H9 (cell line): ENCODE measurements around the gene RPL18. TPM values are rescaled to one million over a fixed set of nuclear protein-coding genes. Genes with fewer than 3 reads are reported as not detected.

Source experiments
- DNase-seq: peaks from one replicate; pipeline ENCODE4 v3.0.0-alpha.2; 2017
- H2AFZ ChIP-seq: one replicate; pipeline ENCODE4 v1.6.1; 2013; ENCODE audit warnings: mild to moderate bottlenecking, low read length, control low read depth, moderate library complexity
- H2AK5ac ChIP-seq: 2 replicates; pipeline ENCODE4 v1.6.1; 2013; ENCODE audit warnings: low read length, control low read depth, mixed read lengths; ENCODE audit not compliant: insufficient read length
- H2BK120ac ChIP-seq: one replicate; pipeline ENCODE4 v1.6.1; 2013; ENCODE audit warnings: low read depth, mild to moderate bottlenecking, low read length, control low read depth, inconsistent platforms; ENCODE audit not compliant: poor library complexity, severe bottlenecking
- H2BK12ac ChIP-seq: 2 replicates; pipeline ENCODE4 v1.6.1; 2013; ENCODE audit warnings: low read length, control low read depth, mixed read lengths, low read depth; ENCODE audit not compliant: insufficient read length
- H2BK15ac ChIP-seq: 2 replicates; pipeline ENCODE4 v1.6.1; 2013; ENCODE audit warnings: low read depth, low read length, control low read depth
- H2BK20ac ChIP-seq: one replicate; pipeline ENCODE4 v1.6.1; 2013; ENCODE audit warnings: low read depth, mild to moderate bottlenecking, low read length, control low read depth, inconsistent platforms; ENCODE audit not compliant: poor library complexity, severe bottlenecking
- H2BK5ac ChIP-seq: 2 replicates; pipeline ENCODE4 v1.6.1; 2013; ENCODE audit warnings: low read length, control low read depth, mixed read lengths; ENCODE audit not compliant: insufficient read length
- H3K14ac ChIP-seq: 2 replicates; pipeline ENCODE4 v1.6.1; 2013; ENCODE audit warnings: low read length, control low read depth; ENCODE audit not compliant: insufficient read depth
- H3K18ac ChIP-seq: 2 replicates; pipeline ENCODE4 v1.6.1; 2013; ENCODE audit warnings: low read depth, mild to moderate bottlenecking, mixed read lengths, low read length, control low read depth; ENCODE audit not compliant: insufficient read length
- H3K23ac ChIP-seq: 2 replicates; pipeline ENCODE4 v1.6.1; 2013; ENCODE audit warnings: low read length, control low read depth, mixed read lengths, low read depth; ENCODE audit not compliant: insufficient read length
- H3K23me2 ChIP-seq: 2 replicates; pipeline ENCODE4 v1.6.1; 2013; ENCODE audit warnings: low read depth, mild to moderate bottlenecking, mixed read lengths, low read length, control low read depth; ENCODE audit not compliant: insufficient read length, poor library complexity, severe bottlenecking
- H3K27ac ChIP-seq: 2 replicates; pipeline ENCODE4 v1.5.1; 2013; ENCODE audit warnings: low read length, control low read depth, mixed read lengths, low read depth; ENCODE audit not compliant: insufficient read length
- H3K27me3 ChIP-seq: 2 replicates; pipeline ENCODE4 v1.6.1; 2013; ENCODE audit warnings: low read length, control low read depth, inconsistent platforms; ENCODE audit not compliant: insufficient read depth
- H3K4ac ChIP-seq: 2 replicates; pipeline ENCODE4 v1.6.1; 2013; ENCODE audit warnings: low read depth, mild to moderate bottlenecking, control low read depth, inconsistent platforms, low read length, moderate library complexity
- H3K4me1 ChIP-seq: 2 replicates; pipeline ENCODE4 v1.6.1; 2013; ENCODE audit warnings: low read length, control low read depth, inconsistent platforms; ENCODE audit not compliant: insufficient read depth
- H3K4me2 ChIP-seq: 2 replicates; pipeline ENCODE4 v1.6.1; 2013; ENCODE audit warnings: low read length, control low read depth, mixed read lengths; ENCODE audit not compliant: insufficient read length, insufficient read depth
- H3K56ac ChIP-seq: 2 replicates; pipeline ENCODE4 v1.6.1; 2013; ENCODE audit warnings: low read depth, mild to moderate bottlenecking, mixed read lengths, low read length, control low read depth; ENCODE audit not compliant: insufficient read length
- H3K79me1 ChIP-seq: 2 replicates; pipeline ENCODE4 v1.6.1; 2013; ENCODE audit warnings: low read depth, mild to moderate bottlenecking, moderate library complexity, low read length, control low read depth, inconsistent platforms; ENCODE audit not compliant: insufficient read depth, poor library complexity, severe bottlenecking
- H3K79me2 ChIP-seq: 2 replicates; pipeline ENCODE4 v1.6.1; 2013; ENCODE audit warnings: low read length, control low read depth, inconsistent platforms; ENCODE audit not compliant: insufficient read depth
- H3K9ac ChIP-seq: 2 replicates; pipeline ENCODE4 v1.6.1; 2013; ENCODE audit warnings: low read length, control low read depth, mixed read lengths; ENCODE audit not compliant: insufficient read length; ENCODE audit errors: extremely low read depth
- H3K9me3 ChIP-seq: one replicate; pipeline ENCODE4 v1.6.1; 2013; ENCODE audit warnings: low read depth, low read length, inconsistent platforms; ENCODE audit not compliant: control insufficient read depth
- H3T11ph ChIP-seq: one replicate; pipeline ENCODE4 v1.6.1; 2013; ENCODE audit warnings: mild to moderate bottlenecking, low read length, control low read depth, inconsistent platforms
- H4K20me1 ChIP-seq: one replicate; pipeline ENCODE4 v1.6.1; 2013; ENCODE audit not compliant: control insufficient read depth, insufficient read length, insufficient read depth
- H4K5ac ChIP-seq: 2 replicates; pipeline ENCODE4 v1.6.1; 2013; ENCODE audit warnings: low read depth, mild to moderate bottlenecking, mixed read lengths, low read length, control low read depth; ENCODE audit not compliant: insufficient read length
- H4K8ac ChIP-seq: replicated peaks from 2 replicates; pipeline ENCODE4 v1.6.1; 2013; ENCODE audit warnings: low read length, control low read depth, mixed read lengths, low read depth; ENCODE audit not compliant: insufficient read length
- H4K91ac ChIP-seq: 2 replicates; pipeline ENCODE4 v1.6.1; 2013; ENCODE audit warnings: low read depth, mild to moderate bottlenecking, moderate library complexity, mixed read lengths, low read length, control low read depth; ENCODE audit not compliant: insufficient read length
- H3K27ac Mint-ChIP-seq, 3 experiments: 2 replicates in 2 of 3; 3 replicates in 1 of 3; pipeline ENCODE4 v1.8.0; 2020 to 2021; ENCODE audit warnings: mixed read lengths in 3 of 3, mild to moderate bottlenecking in 1 of 3, moderate library complexity in 1 of 3
- H3K27me3 Mint-ChIP-seq: 2 replicates; pipeline ENCODE4 v1.8.0; 2021; ENCODE audit warnings: low read depth, mild to moderate bottlenecking, moderate library complexity, mixed read lengths
- H3K36me3 Mint-ChIP-seq, 3 experiments: 2 replicates in 2 of 3; 3 replicates in 1 of 3; pipeline ENCODE4 v1.8.0; 2020 to 2021; ENCODE audit warnings: low read depth in 3 of 3, mixed read lengths in 3 of 3; ENCODE audit not compliant: insufficient read depth in 1 of 3
- H3K4me1 Mint-ChIP-seq, 2 experiments: 2 replicates each; pipeline ENCODE4 v1.8.0; 2020; ENCODE audit warnings: mixed read lengths in 2 of 2
- H3K4me3 Mint-ChIP-seq, 2 experiments: 2 replicates in 1 of 2; 3 replicates in 1 of 2; pipeline ENCODE4 v1.8.0; 2020 to 2021; ENCODE audit warnings: mild to moderate bottlenecking in 2 of 2, mixed read lengths in 2 of 2, moderate library complexity in 1 of 2
- H3K9me3 Mint-ChIP-seq, 2 experiments: 2 replicates in 1 of 2; 3 replicates in 1 of 2; pipeline ENCODE4 v1.8.0; 2020; ENCODE audit warnings: mild to moderate bottlenecking in 2 of 2, mixed read lengths in 2 of 2, moderate library complexity in 1 of 2
- CTCF ChIP-seq: fragments of 200-600 bp; sonication (generic); conservative IDR thresholded peaks from 3 replicates; pipeline ENCODE4 v1.8.0; 2021; ENCODE audit warnings: antibody characterized with exemption, mild to moderate bottlenecking
- WGBS: extraction: QIAGEN DNeasy Blood & Tissue Kit; methylation state at CpG from one replicate; pipeline ENCODE4 v1.1.7; 2013; ENCODE audit warnings: missing lambda C conversion rate, low lambda C conversion rate, mixed read lengths; ENCODE audit not compliant: insufficient read length; ENCODE audit errors: extremely low coverage; 5-methylcytosine and 5-hydroxymethylcytosine counted together
- total RNA-seq: library from RNA; stranded (reverse); gene quantifications from 2 replicates; pipeline ENCODE4 v1.2.1, GENCODE V29; 2021

RPL18 gene
- total RNA-seq, 1 experiment from 2014 or later, result 1,855 TPM

GRCh38 chr19:48644839-48645619 is 26.1 kb upstream of the RPL18 start:
- Mint-ChIP-seq H3K36me3 (peaks cover 5 to 21% (median 20%) of the 10 kb centered on the region in 3 experiments), H3K9me3 (no peaks in the 10 kb centered on the region; a peak in 1 of 5 replicates), H3K4me3 (peak overlapping the region; percentile 84 to 93), H3K27me3 (no peaks in the 10 kb centered on the region; the same call in 1 of the 2 replicates), H3K27ac (peak overlapping the region; percentile 29 to 95 (median 90); a peak in 6 of 7 replicates), H3K4me1 (peaks cover 18% of the 10 kb centered on the region in 2 experiments)
- H2BK120ac ChIP-seq, result no peak overlapping the region
- H3K27me3 ChIP-seq, result no peaks in the 10 kb centered on the region
- no peak overlapping the region for H3K23ac ChIP-seq
- H2BK15ac ChIP-seq, result no peak overlapping the region
- H3K9ac ChIP-seq, result no peak overlapping the region
- H3K4me1 ChIP-seq, result no peaks in the 10 kb centered on the region
- H3K18ac ChIP-seq, result no peak overlapping the region
- no CpG with 5 or more reads among the region's 25 CpGs for WGBS
- H3K56ac ChIP-seq, result no peak overlapping the region
- H2BK5ac ChIP-seq, result no peak overlapping the region
- no peak overlapping the region for H3K14ac ChIP-seq
- H2AK5ac ChIP-seq, result no peak overlapping the region
- peak overlapping the region; percentile 69 for H3K4me2 ChIP-seq
- H2BK20ac ChIP-seq, result no peak overlapping the region
- no peak overlapping the region for H4K91ac ChIP-seq
- no peak overlapping the region for H4K5ac ChIP-seq
- no peaks in the 10 kb centered on the region for H3K79me2 ChIP-seq
- H2AFZ ChIP-seq, result no peak overlapping the region
- no peak overlapping the region for H3T11ph ChIP-seq
- DNase-seq, result peak; percentile 82
- no peak for TF ChIP-seq CTCF
- H4K8ac ChIP-seq, result no peak overlapping the region
- H4K20me1 ChIP-seq, result no peaks in the 10 kb centered on the region
- H3K9me3 ChIP-seq, result no peaks in the 10 kb centered on the region
- no peak overlapping the region for H3K27ac ChIP-seq
- no peak overlapping the region for H2BK12ac ChIP-seq
- H3K23me2 ChIP-seq, result peaks cover 16% of the 10 kb centered on the region
- H3K4ac ChIP-seq, result no peak overlapping the region
- no peaks in the 10 kb centered on the region for H3K79me1 ChIP-seq
